H1 (cell line): ENCODE measurements around the gene MIS18BP1. TPM values are rescaled to one million over a fixed set of nuclear protein-coding genes. Genes with fewer than 3 reads are reported as not detected.

Source experiments
- polyA plus RNA-seq, 7 experiments: library from polyadenylated mRNA; depleted of rRNA in 3 of 7; stranded (reverse) in 5 of 7; unstranded in 2 of 7; fragments of >200 nt in 5 of 7; fragments of 200-250 nt in 2 of 7; gene quantifications; 1 replicate in 5 of 7; 2 replicates in 1 of 7; 4 replicates in 1 of 7; pipeline versions ENCODE4 v1.2.1 to v1.2.3, GENCODE V29; 2011 to 2013; ENCODE audit warnings: missing spikeins in 2 of 7, mixed read lengths in 2 of 7
- small RNA-seq: library from polyadenylated mRNA; stranded (forward); fragments of <200 nt; extraction: miRNeasy Mini kit (QIAGEN cat#:217004); gene quantifications from one replicate; pipeline ENCODE3, GENCODE V24; 2013; ENCODE audit not compliant: insufficient read depth
- total RNA-seq: library from RNA; stranded (reverse); fragmentation: NEBNext Ultra II Directional; extraction: Animal tissue kit (Norgen Biotek cat#: 25700); gene quantifications from 2 replicates; pipeline ENCODE4 v1.2.1, GENCODE V29; 2021

Gene MIS18BP1
- total and polyA plus RNA-seq, 2 of the 8 experiments (the other 6 are each of a cell fraction or from before 2014, with no cell fraction given), result 12.8 to 80.5 TPM

Small RNAs within 50 kb of the gene (small RNA-seq; reads per million reads assigned to genes)
- gene RNU6-552P, result not detected

Other genes starting within 250 kb of the MIS18BP1 start
- 36.7 and 43.3 TPM in 2 replicates for gene PRPF39, start 169.1 kb downstream of the MIS18BP1 start, total RNA-seq
- gene PRPF39, start 169.1 kb downstream of the MIS18BP1 start, polyA plus RNA-seq (2011; rRNA removed), result 14.4 and 22.4 TPM in 2 replicates
- 148 and 149 TPM in 2 replicates for gene FKBP3, start 118.7 kb downstream of the MIS18BP1 start, total RNA-seq
- 19.2 and 36.0 TPM in 2 replicates for gene FKBP3, start 118.7 kb downstream of the MIS18BP1 start, polyA plus RNA-seq (2011; rRNA removed)
- 10.5 and 12.5 TPM in 2 replicates for gene FANCM, start 117.3 kb downstream of the MIS18BP1 start, total RNA-seq
- gene FANCM, start 117.3 kb downstream of the MIS18BP1 start, polyA plus RNA-seq (2011; rRNA removed), result 2.3 and 3.2 TPM in 2 replicates